ENCODE results near the gene GABRA5.

GABRA5 gene

DNA sequence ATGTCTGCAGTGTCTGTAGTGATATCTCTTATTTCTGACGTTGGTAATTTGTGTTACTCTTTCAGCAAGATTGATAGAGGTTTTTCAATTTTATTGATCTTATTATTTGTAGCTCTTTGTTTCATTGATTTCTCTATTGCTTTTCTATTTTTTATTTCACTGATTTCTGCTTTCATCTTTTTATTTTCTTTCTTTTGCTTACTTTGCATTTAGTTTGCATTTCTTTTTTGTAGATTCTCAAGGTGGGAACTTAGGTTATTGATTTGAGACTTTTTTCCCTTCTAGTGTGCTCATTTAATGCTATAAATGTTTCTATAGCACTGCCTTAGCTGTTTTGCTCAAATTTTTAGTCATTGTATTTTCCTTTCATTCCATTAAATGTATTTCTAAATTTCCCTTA, 54.6 kb downstream of the GABRA5 start:
- Histone ChIP-seq H3K36me3 (no peaks in the 10 kb centered on the region), H3K4me1 (no peaks in the 10 kb centered on the region), H3K4me3 (ENCODE audit: low read depth, low read length) (no peak overlapping the region), H3K9me3 (no peaks in the 10 kb centered on the region), H3K27me3 (no peaks in the 10 kb centered on the region)
- TF ChIP-seq, protein P1, sequence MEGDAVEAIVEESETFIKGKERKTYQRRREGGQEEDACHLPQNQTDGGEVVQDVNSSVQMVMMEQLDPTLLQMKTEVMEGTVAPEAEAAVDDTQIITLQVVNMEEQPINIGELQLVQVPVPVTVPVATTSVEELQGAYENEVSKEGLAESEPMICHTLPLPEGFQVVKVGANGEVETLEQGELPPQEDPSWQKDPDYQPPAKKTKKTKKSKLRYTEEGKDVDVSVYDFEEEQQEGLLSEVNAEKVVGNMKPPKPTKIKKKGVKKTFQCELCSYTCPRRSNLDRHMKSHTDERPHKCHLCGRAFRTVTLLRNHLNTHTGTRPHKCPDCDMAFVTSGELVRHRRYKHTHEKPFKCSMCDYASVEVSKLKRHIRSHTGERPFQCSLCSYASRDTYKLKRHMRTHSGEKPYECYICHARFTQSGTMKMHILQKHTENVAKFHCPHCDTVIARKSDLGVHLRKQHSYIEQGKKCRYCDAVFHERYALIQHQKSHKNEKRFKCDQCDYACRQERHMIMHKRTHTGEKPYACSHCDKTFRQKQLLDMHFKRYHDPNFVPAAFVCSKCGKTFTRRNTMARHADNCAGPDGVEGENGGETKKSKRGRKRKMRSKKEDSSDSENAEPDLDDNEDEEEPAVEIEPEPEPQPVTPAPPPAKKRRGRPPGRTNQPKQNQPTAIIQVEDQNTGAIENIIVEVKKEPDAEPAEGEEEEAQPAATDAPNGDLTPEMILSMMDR (IDR thresholded peaks at IDR 0.05; ENCODE audit: low read depth, low read length), result no peak
- no peak for DNase-seq

DNA sequence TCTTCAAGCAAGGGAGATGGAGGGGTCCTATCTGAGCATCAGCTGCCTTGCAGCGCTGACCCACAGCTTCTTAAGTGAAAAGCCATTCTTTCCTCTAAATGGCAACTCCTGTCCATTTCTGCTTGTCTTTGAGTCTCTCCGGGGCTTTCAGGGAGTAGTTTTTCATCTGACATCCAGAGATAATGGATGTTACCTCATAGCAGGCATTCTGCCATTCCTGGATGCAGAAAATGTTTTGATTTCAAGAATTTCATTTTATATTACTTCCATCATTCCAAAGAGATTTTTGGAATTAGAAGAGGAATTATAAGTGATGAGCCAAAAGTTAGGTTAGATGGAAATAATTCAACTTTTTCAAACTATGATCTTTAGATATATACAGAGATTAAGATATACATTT, 59.2 kb downstream of the GABRA5 start:
- TF ChIP-seq, protein P1 (IDR thresholded peaks at IDR 0.05; ENCODE audit: low read depth, low read length), result no peak
- no peak for DNase-seq
- H3K4me3 ChIP-seq (ENCODE audit: low read depth, low read length), result no peak overlapping the region
- no peaks in the 10 kb centered on the region; the same call in 1 of the 2 replicates for H3K27me3 ChIP-seq
- H3K36me3 ChIP-seq, result no peaks in the 10 kb centered on the region
- no peaks in the 10 kb centered on the region for H3K9me3 ChIP-seq
- H3K4me1 ChIP-seq, result no peaks in the 10 kb centered on the region

DNA sequence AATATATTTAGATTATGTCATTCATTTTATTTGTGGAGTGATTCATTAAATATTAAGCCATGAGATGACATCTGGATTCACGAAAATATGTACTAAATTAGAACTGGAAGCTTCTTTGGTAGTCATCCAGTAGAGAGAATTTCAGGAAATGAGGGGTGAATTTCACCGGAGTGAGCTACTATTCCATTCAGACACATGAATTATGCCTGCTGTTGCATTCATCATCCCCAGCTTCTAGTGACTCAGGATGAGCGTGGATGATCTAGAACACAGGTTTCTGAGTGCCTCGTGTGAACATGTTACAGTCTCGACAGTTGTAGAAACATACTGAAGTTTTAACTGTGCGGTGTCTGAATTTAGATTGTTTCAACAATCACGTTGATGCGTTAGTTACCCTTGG, 61.2 kb downstream of the GABRA5 start:
- Histone ChIP-seq H3K4me1 (no peaks in the 10 kb centered on the region), H3K4me3 (ENCODE audit: low read depth, low read length) (no peak overlapping the region), H3K27me3 (no peaks in the 10 kb centered on the region; the same call in 1 of the 2 replicates), H3K36me3 (no peaks in the 10 kb centered on the region), H3K9me3 (no peaks in the 10 kb centered on the region)
- TF ChIP-seq, protein P1 (IDR thresholded peaks at IDR 0.05; ENCODE audit: low read depth, low read length), result no peak
- no peak for DNase-seq

DNA sequence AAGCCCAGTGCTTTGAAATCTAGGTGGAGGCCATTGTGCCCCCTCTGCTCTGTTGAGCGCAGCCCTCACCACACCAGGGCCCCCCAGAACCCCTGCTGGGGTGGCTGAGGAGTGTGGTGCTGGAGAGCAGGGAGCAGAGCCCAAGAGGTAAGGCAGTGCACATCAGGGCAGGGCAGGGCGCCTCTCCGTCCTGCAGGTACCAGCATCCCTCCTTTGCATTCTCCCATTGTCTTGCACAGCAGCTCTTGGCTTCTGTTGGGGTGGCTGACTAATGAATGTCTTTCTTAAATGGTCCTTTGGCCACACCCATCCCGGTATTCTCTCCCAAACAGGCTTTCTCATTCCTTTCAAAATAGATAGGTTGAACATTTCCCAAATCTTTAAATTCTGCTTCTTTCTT, 62.7 kb downstream of the GABRA5 start:
- Histone ChIP-seq H3K4me3 (ENCODE audit: low read depth, low read length) (no peak overlapping the region), H3K27me3 (no peaks in the 10 kb centered on the region; the same call in 1 of the 2 replicates), H3K36me3 (no peaks in the 10 kb centered on the region), H3K9me3 (no peaks in the 10 kb centered on the region), H3K4me1 (no peaks in the 10 kb centered on the region)
- TF ChIP-seq, protein P1 (IDR thresholded peaks at IDR 0.05; ENCODE audit: low read depth, low read length), result no peak
- no peak for DNase-seq

DNA sequence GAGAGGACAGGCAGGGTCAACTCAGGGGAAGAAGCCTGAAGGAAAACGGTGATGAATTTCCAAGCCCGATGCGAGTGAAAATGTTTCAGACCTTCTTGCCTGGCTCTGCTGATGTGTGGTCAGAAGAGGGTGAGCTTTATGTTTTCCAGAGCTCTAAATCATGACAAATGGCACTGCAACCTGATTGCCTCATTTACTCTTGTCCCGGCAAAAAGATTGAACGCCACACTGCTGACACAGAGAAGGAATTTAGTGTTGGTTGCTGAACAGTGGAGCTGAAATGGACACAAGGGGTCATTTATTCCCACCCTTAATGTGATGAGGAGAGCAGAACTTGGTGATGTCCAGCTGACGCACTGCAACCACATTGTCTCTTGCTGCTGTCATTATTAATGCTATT, 68.0 kb downstream of the GABRA5 start:
- DNase-seq, result no peak
- H3K36me3 ChIP-seq, result no peaks in the 10 kb centered on the region
- no peaks in the 10 kb centered on the region for H3K9me3 ChIP-seq
- TF ChIP-seq, protein P1 (IDR thresholded peaks at IDR 0.05; ENCODE audit: low read depth, low read length), result no peak
- no peaks in the 10 kb centered on the region for H3K27me3 ChIP-seq
- H3K4me3 ChIP-seq (ENCODE audit: low read depth, low read length), result no peak overlapping the region
- H3K4me1 ChIP-seq, result no peaks in the 10 kb centered on the region

DNA sequence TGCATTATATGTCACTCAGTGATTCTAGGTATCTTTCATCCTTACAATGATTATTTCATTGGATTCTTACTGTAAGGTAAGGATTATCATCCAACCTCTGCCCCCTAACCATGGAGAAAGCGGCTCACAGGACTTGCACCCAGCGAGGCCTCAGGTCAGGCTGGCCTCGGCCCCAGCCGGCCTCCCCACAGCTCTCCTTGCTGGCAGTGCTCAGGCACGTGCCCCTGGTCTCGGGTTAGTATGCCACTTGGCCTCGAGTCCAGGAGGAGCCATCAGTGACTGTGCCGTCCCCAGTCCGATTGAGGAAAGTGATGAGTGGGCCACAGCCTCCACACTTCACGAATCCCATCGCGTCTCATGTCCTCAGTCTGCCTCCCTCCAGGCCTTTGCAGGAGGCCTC, 68.5 kb downstream of the GABRA5 start:
- no peaks in the 10 kb centered on the region for H3K27me3 ChIP-seq
- H3K4me1 ChIP-seq, result no peaks in the 10 kb centered on the region
- H3K9me3 ChIP-seq, result no peaks in the 10 kb centered on the region
- TF ChIP-seq, protein P1 (IDR thresholded peaks at IDR 0.05; ENCODE audit: low read depth, low read length), result no peak
- DNase-seq, result no peak
- H3K36me3 ChIP-seq, result no peaks in the 10 kb centered on the region
- no peak overlapping the region for H3K4me3 ChIP-seq (ENCODE audit: low read depth, low read length)
